Stimulated activated CD8-positive, alpha-beta memory T cell treated with anti-CD3 and anti-CD28 coated beads, Interleukin-4, amount 100 ng/mL, for 24 hours (primary cell): ENCODE data around the gene ELL.

ENCODE experiments used
- DNase-seq: peaks from one replicate; pipeline ENCODE4 v3.0.0-alpha.2; 2020; ENCODE audit warnings: low read depth

The ELL gene

DNA sequence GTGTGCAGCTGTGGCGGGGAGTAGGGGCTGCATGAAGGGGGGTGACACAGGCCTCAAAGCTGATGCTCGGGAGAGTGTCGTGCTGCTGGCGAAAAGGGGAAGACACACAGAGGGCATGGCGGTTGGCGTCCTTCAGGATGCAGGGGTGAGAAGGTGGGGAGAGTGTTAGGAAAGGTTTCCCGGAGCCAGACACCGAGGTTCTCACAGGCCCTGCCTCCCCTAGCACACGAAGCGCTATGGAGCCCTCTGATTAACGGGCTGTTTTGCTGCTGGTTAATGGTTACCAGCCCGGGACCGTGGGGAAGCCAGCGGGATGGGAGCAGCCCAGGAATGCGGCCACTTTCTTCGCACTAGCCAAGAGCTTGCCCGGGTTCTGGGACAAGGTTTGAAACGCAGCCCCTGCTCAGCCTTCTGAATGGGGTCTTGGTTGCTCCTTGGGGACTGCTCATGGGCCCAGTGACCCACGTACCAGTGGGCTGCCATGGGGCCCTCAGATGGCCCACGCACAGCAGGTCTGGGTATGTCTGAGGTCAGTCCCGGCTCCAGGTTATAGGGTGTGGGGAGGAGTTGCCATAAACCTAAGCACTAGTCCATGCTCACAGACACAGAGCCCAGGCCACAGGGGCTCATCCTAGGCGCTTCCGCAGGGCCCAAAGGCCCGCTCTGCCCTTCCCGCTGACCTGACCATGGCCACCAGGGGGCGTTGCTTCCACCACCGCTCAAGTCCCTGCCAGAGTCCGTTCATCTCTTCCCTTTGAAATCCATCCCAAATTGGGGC, 52.6 kb downstream of the ELL start:
- DNase-seq: peak; percentile 41

DNA sequence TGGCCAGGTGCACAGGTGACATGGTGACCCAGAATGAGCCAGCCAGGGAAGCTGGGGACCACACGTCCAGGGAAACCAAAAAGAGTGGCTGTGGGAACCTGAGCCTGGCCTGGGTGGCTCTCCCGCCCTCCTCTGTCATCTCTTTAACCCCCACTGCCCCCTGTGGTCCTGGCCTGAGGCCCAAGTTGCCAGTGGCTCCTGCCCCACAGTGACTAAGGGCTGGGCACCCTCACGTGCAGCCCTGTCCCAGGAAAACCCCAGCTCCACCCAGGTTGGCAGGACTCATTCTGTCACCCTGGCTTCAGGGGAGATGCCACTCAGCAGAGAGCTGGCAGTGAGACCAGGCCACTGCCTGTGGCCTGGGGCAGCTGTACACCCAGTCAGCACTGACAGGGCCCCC, 53.4 kb downstream of the ELL start:
- DNase-seq: no peak

DNA sequence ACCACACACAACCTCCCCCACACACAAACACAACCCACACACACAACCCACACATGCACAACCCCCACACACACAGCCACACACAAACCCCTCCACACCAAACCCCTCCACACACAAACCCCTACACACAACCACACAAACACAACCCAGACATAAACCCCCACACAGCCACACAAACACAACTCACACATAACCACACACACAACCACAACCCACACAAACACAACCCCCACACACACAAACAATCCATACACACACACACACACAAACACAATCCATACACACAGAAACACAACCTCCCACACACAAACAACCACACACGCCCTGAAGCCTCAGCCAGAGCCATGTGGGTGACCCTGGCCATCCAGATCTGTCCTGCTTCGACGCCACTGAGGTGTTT, 53.9 kb downstream of the ELL start:
- DNase-seq: no peak

DNA sequence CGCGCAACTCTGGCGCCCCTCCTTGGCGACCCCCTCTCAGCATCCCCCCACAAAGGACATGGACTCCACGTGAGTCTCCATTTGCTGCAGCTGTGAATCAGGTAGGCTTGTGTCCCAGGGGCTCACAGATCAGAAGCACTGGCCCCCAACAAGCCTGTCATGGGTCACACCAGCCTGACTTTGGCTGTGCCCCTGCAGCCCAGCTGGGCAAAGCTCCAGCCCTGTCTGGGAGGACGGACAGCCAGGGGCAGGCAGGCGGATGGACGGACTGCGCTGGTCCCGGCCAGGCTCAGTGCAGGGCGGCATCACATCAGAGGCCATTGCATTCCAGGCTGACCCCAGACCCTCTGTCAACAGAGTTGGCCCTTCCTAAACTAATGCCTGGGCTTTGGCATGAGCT, 55.5 kb downstream of the ELL start:
- no peak for DNase-seq

DNA sequence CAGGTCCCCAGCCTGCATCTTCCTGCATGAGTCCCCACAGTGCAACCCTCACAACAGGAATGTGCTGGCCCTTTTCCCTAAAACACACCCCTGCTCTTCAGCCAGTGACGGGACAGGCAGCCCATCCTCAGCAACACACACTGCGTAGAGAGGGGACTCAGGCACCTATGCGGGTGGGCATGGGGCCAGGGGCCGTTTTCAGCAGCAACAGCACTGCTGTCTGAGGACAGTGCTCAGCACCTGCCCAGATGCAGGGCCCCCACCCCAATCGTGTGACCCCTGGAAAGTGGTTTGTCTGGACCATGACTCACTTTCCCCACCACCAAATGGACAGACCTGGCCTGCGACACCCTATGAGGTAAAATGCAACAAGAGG, 55.9 kb downstream of the ELL start:
- DNase-seq: no peak

DNA sequence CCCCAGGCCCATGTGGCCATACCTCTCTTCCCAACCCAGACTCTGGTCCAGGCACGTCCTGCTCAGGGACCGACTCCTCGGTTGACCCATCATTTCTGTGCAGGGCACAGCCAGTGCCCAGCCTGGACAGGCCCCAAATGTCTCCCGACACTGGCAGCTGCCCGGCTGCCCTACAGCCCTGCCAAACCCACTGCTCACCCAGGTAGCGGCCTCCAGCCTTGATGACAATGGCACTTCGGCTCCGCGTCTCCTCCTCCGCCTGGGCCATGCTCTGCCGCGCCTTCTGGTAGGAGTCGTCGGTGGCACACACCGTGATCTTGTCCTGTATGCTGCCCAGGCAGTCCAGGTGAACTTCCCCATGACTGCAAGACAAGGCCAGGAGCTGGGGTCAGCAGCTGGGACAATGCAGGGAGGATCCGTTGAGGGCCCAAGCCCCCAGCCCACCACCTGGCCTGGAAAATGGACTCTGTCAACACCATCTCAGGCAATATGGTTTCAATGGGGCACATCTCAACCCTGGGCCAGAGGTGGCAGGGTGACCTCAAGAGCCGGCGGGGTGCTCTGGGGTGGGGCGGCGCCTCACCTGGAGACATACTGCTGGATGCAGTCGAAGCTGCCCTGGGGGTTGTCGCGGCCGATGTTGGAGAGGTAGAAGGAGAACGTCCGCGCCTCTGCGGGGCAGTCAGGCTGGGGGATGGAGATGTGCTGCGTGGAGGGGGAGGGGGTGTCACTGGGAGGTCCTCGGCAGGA, 56.5 kb downstream of the ELL start:
- DNase-seq: no peak

DNA sequence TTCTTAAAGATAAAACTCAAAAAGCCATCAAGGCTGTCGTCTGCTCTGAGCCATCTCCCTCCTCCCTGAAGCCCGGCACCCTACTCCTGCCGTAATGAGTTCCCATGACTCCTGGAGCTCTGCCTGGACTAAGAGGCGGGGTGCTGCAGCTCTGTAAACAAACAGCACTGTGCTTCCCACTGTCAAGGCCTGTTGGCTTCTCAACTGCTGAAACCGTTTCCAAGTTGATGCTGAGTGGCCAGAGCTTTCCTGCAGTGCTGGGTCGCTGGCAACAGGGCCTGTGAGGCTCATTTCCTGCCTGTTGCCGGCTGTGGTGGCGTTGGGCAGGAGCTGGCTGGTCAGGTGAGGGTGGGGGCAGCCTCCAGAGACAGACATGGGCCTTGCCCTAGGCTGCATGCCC, 57.2 kb downstream of the ELL start:
- DNase-seq: no peak

DNA sequence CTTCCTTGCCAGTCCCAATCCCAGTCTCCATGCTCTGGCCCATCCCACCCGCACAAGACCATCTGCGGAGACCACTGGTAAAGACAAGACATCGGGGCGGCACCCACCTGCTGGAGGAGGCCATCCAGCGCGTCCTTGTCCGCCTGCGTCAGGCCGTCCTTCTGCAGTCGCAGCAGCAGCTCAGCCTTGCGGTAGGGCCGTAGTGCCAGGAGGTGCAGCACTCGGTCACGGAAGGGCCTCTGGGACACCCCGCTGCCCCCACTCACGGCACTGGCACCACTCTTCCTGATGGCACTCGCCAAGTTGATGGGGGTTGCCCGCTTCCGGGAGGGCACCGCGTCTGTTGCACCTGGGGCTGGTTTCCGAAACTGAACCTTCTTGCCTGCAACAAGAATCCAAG, 60.4 kb downstream of the ELL start:
- DNase-seq: no peak

DNA sequence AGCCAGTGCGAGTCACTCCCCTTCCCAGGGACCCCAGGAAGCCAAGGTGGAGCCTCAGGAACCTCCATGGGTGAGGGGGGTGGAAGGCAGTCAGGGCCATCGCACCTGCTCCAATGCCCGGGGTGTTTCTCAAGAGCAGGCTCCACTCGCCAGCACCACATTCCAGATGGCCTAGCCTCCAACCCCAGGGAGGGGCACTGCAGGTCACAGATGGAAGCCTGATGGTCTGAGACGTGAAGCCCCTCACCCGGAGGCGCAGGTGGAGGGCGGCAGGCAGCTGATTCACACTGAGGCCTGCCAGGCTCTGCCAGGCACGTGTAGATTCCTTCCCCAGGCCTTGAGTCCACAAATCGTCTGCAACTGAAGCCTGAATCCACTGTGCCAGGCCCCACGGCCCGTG, 61.0 kb downstream of the ELL start:
- no peak for DNase-seq

DNA sequence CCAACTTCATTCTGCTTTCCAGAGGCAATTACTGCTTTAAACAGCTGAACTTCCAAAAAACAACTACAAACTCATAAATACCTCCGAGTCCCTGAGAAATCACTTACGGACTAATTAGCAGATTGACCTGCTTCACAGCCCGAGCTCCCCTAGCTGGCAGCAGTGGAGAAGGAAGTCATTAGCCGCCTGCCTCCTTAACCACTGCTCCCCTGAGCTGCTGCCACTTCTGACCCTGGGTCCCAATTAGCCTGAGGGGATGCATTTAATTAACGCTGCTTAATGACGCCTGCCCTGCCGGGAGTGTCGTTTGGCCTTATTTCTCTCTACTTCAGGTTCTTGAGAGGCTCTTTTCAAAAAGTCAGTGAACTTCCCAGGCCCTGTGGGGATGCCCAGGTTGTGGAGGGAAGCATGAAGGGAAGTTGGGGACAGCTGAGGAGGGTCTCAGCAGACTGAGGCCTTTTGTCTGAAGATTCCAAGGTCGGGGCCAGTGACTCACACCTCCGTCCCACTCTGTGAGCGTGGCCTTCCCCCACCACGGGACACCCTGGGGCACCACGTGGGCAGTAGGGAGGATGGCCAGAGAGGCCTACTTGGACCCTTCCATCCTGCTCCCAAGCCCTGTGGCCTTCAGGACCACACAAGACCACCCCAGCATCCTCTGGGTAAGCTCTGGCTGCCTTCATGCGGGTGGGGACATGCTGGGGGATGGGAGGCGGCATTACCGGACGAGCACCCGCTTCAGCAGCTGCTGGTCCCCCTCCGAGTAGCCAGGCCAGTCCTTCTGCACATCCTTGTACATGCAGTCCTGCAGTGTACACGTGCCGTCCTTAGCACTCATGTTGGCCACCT, 64.2 kb downstream of the ELL start:
- DNase-seq: no peak

DNA sequence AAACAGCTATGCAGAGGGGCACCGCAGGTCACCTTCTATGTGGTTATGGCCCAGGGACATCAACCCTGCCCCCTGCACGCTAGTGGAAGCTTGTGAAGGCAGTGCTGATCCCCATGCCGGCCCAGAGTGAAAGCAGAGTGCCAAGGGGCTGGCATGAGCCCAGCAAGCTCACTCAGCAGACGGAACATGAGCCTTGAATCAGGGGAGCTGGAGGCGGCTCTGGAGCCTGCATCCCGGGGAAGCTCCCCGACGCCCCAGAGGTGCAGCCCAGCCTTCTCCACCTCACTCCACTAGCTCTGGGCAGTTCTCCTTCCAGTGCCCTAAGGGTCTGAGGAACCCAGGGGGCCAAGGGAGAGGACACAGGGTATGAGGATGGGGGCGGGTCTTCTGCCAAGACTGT, 64.9 kb downstream of the ELL start:
- DNase-seq: no peak

DNA sequence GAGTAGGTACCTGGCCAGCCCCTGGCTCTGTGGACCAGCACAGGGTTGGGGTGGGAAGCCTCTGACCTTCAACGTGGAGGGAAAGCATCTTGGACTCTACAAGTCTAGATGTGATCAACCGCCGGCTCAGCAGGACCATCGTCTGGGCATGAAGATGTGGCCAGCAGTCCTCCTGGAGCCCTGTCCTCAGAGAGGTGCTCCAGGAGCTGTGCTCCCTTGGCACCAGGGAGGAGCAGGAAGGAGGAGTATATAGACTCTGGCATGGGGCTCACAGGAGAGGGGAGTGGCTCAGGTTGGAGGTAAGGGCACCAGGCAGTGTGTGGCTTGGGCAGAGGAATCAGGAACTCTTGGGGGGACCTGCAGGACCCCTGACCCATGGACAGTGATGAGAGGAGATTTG, 65.6 kb downstream of the ELL start:
- no peak for DNase-seq

DNA sequence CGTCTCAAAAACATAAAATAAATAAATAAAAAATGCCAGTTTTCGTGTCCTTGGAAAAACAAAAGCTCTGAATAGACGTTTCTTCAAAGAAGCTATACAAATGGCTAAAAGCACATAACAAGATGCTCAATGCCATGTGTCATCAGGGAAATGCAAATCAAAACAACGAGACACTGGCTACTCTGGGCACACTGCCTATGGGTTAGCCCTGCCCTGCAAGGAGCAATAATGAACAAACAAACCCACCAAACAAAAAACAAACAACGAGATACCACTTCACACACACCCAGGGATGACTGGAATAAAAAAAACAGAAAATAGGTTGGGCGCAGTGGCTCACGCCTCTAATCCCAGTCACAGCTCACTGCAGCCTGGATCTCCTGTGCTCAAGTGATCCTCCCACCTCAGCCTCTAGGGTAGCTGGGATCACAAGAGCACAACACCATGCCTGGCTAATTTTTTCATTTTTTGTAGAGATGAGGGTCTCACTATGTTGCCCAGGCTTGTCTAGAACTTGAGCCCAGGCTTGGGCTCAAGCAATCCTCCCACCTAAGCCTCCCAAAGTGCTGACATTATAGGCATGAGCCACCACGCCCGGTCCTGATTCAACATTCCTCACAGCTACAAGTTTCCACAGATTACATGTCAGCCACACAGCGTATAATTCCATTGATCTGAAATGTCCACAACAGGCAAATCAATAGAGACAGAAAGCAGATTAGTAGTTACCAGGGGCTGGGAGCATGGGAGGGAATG, 68.4 kb downstream of the ELL start:
- DNase-seq: no peak

DNA sequence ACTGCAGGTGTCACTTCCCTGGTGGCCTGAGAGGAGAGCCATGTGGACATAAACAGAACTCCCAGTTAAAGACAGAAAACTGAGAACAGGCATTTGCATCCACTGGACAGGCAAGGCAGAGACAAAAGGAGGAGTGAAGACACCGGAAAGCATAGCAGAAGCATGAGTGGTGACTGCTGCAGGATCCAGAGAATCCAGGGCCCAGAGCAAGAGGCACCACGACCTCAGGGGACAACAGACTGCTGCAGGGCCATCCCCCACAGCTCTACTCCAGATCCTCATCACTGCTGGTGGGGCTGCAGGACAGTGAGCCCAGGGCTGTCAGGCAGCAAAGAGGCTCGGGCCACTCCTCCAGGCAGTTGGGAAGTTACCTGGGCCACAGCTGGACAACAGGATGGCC, 69.5 kb downstream of the ELL start:
- no peak for DNase-seq

DNA sequence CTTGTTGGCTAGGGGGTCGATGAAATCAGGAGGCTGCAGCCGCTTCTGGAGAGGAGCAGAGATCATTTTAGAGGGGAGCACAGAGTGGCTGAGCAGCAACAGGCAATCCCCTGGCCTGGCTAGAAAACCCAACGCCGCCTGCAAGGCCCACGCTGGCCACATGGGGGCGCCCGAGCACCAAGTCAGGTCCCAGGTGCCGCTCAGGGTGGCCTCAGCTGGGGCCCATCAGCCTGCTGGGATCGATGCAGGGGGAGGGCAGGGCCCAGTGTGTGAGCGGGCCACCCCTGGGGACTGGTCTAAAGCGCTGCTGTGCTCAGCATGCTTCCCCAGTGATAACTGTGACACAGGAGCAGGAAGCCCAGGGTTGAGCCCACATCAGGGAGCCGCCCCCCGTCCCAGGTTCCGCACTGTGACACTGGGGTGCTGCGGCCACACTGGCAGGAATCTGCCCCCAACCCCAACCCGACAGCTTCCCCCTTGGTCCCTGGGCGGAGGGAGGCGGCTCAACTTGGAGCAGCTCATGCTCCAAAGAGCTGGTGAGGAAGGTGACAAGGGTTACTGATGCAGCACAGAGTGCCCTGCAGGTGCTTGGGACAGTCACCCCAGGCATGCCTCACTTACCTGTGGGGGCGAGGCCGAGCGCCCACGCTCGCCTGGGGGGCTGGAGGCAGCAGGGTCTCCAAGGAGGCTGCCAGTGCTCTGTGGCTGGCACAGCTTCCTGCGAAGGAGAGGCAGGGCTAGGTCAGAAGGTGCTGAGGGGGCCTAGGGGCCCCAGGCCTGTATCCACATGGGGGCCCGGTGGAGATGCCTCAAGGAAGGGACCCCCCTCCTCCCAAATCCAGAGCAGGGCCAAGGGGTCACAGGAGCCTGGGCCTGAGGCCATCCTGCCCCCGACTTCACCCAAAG, 70.7 kb downstream of the ELL start:
- peak; percentile 82 for DNase-seq

DNA sequence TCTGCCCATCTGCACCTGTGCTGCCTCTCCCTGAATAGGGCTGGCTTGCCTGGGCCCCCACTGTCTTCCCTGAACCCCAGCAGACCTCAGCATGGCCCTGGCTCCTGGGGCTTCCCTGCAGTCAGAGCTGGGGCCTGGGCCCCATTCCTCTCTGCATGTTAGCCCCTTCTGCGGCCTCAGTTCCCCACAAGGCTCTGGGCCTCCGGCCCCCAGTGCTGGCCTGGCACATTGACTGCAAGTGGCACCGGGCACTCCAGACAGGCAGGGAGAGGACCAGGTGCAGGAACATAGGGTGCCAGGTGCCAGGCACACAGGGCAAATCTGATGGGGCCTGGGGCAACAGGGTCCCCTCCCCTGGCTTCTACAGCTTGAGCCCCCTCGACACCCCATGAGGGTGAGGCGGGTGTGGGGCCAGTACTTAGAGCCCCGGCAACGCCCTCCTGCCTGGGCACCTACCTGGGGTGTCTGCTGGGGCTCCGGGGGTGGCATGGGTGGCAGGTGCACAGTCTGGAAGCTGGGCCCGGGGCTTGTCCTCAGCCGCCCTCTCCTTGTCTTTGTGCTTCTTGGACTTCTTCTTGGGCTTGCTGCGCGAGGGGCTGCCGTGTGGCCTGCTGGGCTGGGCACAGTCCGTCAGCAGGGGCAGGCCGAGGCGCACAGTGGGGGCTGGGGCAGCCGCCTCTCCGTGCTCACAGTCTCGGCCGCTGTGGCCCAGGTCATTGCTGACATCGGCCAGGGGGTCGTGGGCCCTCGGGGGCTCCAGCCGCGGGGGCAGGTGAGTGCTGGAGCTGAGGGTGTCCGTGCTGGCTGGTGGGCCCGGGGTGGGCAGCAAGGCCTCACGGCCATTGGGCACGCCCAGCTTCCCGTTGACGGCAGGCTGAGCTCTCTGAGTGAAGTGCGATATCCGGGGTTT, 71.6 kb downstream of the ELL start:
- no peak for DNase-seq

DNA sequence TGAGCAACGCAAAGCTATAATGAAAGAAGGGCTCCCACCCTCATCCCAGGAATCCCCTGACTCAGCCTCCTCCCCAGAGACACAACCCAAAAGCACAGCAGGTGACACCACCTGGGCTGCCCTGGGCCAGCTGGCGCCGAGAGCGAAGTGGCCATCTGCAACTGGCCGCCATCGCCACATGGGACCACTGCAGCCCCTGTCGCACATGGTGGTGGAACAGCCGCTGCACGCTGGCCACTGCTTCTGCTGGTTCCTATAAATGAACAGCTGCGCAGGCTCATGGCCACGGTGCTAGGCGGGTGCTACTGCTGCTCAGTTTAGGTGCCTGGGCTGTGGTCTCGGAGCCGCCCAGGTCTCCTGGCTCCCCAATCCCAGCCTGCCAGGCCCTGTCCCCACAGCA, 72.3 kb downstream of the ELL start:
- DNase-seq: no peak

DNA sequence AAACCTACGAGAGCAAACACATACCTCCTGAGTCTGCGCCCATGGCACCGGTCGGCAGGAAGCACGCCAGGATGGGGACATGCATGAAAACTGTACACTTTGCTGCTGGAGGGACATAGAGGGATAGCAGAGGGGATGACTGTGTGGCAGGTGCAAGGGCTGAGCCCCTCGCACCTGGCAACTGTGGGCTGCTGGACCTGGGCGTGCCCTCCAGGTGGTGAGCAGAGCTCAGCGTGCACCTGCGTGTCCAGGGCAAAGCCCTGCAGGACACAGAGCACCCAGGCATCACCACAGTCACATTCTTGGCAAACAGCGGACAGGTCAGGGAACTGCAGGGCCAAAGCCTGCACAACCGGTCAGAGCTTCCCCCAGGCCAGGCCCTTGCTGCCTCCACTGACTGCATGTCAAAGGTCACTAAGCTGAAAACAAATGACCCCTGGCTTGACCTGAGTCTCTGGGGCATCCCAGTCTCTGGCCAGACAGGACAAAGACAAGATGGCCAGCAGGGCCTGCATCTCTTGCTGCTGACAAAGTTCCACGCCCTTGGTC, 75.0 kb downstream of the ELL start:
- DNase-seq: no peak

DNA sequence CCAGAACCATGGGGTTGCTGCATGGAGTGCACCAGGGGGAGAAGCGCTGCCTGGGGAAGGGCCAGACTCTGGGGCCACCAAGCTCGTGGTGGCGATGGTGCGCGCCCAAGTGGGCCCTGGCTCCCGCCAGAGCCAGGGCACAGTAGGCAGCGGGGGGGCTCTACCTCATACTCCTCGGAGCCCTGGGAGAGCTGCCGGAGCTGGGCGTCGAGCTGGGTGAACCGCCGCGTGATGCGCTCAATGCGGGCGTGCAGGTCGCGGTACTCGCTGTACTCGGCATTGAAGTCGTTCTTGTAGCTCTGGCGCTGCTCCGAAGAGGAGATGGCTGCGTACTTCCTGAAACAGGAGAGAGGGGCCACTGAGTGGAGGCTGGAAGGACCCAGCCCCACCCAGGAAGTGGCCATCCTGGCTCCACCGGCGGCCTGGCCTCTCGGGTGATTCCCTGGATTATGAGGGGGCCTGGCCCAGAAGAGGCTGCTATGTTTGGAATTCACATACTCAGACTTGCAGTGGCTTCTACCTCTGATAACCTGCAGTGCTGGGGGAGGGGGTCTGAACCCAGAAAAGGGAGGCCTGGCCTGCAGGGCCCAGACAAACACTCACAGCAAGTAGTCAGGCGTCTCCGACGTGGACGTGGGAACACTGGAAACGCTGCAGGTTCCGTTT, 75.6 kb downstream of the ELL start:
- DNase-seq: no peak
